Activated T-helper 1 cell treated with anti-CD3 and anti-CD28 coated beads, Interleukin-12 subunit alpha, Interleukin-12 subunit beta, Interleukin-2, Interleukin-4 antibody, amounts not matched to agents 30 ng/mL and 10 ng/mL and 1 ng/mL, durations not matched to agents 14 hours and 24 hours and 36 hours (primary cell): ENCODE measurements around the gene RIPOR2. TPM values are rescaled to one million over a fixed set of nuclear protein-coding genes. Genes with fewer than 3 reads are reported as not detected.
"Not testable (repeated sequence)": the region's sequence is repeated elsewhere in the genome, so short reads cannot be mapped to it uniquely, and the experiment has no call there.

Experiments used
- DNase-seq: peaks from one replicate; pipeline ENCODE4 v3.0.0; 2021; ENCODE audit warnings: low spot score
- H3K27ac Mint-ChIP-seq: one replicate; pipeline ENCODE4 v1.8.0; 2021; ENCODE audit warnings: mild to moderate bottlenecking, mixed read lengths
- H3K27me3 Mint-ChIP-seq: one replicate; pipeline ENCODE4 v1.8.0; 2022; ENCODE audit warnings: mild to moderate bottlenecking, moderate library complexity, mixed read lengths; ENCODE audit not compliant: insufficient read depth
- H3K36me3 Mint-ChIP-seq: one replicate; pipeline ENCODE4 v1.8.0; 2021; ENCODE audit warnings: low read depth, mixed read lengths
- H3K4me1 Mint-ChIP-seq: one replicate; pipeline ENCODE4 v1.8.0; 2021; ENCODE audit warnings: low read depth, mixed read lengths
- H3K4me3 Mint-ChIP-seq: one replicate; pipeline ENCODE4 v1.8.0; 2021; ENCODE audit warnings: mild to moderate bottlenecking, moderate library complexity, mixed read lengths
- H3K9me3 Mint-ChIP-seq: one replicate; pipeline ENCODE4 v1.8.0; 2021; ENCODE audit warnings: mixed read lengths
- intact Hi-C: fragments of 100-400 bp; cut with micrococcal nuclease; formaldehyde crosslinking; loops from one replicate; pipeline ENCODE4 v1.15.1; 2024
- total RNA-seq: library from RNA; stranded (reverse); gene quantifications from 2 replicates; pipeline ENCODE4 v1.2.3, GENCODE V29; 2022

Gene RIPOR2
- total RNA-seq, 1 donor from 2014 or later = 30.8 TPM

DNA sequence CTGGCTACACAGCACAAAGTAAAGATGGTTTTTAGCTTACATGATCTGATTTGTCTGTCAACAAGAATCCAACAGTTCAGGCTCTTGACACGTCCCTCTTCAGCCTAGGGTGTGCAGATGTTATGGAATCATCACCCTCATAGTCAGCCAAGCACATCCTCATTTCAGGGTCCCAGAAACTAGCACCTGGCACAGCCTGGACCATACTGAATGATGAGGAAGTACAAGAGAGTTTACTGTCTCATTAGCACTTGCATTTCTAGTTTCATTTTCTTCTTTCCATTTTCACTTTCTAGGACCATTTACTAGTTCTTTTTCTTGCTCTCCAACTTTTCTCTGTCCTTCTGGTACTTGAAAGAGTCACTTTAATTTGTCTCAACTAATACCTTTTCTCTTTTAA, 6.5 kb downstream of the RIPOR2 start:
- intact Hi-C loops = loop anchor here (1.0 to 10.0 kb wide), 3 partner anchors 46 to 1096 kb away; a partner anchor contains a TSS
- H3K4me1 Mint-ChIP-seq = peaks cover 94% of the 10 kb centered on the region
- peaks cover 11% of the 10 kb centered on the region for H3K9me3 Mint-ChIP-seq
- peak overlapping the region; percentile 92 for H3K4me3 Mint-ChIP-seq
- no peak for DNase-seq
- peaks cover 19% of the 10 kb centered on the region for H3K36me3 Mint-ChIP-seq
- no peaks in the 10 kb centered on the region for H3K27me3 Mint-ChIP-seq
- peak overlapping the region; percentile 97 for H3K27ac Mint-ChIP-seq

DNA sequence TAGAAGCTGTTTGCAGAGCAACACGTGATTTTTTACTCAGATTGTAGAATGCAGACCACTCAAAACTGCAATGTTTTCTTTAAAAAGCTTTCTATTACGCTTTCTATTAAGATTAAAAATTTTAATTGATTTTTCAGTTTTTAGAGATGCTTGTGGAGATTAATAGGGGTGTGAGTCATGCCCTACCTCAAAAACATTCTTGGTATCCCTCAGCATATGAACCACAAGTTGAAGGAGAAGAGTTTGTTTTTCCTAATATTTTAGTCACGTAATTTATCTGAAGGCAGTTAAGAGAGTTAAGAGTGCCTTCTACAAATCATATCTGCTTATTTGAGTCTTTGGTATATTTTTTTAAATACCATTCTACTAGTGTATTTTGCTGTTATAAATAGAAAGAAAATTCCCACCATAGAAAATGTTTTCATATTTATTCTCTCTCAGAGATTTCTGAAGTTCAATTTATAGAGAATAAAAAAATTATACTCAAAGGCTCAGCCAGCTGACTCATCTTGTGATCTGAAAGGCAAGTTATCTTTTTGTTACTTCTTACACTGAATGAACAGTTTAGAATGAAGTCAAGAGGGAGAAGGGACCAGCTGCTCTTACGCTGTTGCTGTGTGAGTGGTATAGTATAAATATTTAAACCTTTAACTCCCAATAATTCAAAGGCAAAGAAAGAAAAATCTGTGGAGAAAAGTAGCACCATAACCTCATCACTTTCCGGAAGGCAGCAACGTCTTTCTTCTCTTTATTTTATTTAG, 7.6 kb downstream of the RIPOR2 start:
- intact Hi-C loops = loop anchor here (1.0 to 10.0 kb wide), 3 partner anchors 8 to 1097 kb away; a partner anchor contains a TSS
- peak overlapping the region; percentile 92 for H3K4me3 Mint-ChIP-seq
- H3K9me3 Mint-ChIP-seq = peaks cover 11% of the 10 kb centered on the region
- peak overlapping the region; percentile 97 for H3K27ac Mint-ChIP-seq
- peaks cover 90% of the 10 kb centered on the region for H3K4me1 Mint-ChIP-seq
- peaks cover 21% of the 10 kb centered on the region for H3K36me3 Mint-ChIP-seq
- no peak for DNase-seq
- no peaks in the 10 kb centered on the region for H3K27me3 Mint-ChIP-seq

DNA sequence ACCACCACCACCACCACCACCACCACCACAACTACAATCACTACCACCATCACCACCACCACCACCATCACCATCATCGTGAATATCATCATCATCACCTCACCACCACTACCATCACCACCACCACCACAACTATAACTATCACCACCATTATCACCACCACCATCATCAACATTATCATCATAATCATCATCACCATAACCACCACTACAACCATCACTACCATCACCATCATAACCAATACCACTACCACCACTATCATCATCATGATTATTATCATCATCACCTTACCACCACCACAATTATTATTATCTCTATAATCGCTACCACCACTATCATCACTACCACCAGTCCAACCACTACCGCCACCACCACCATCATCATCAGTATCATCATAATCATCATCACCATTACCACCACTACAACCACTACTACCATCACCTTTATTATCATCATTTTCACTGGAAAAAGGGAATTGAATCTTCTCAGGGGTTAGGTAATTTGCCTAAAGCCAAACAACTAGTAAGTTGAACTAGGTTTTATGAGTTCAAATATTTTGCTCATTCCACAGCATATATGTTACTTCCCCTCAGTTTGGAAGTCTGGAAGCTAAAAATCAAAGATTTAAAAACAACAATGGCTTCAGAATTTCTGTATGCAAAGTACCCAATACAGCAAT, 8.3 kb downstream of the RIPOR2 start:
- intact Hi-C loops = loop anchor here (10.0 kb wide), 1 partner anchor 1097 kb away; a partner anchor contains a TSS
- peak overlapping the region; percentile 34 for H3K4me3 Mint-ChIP-seq
- H3K9me3 Mint-ChIP-seq = peaks cover 11% of the 10 kb centered on the region
- peak overlapping the region; percentile 86 for H3K27ac Mint-ChIP-seq
- H3K27me3 Mint-ChIP-seq = no peaks in the 10 kb centered on the region
- DNase-seq = no peak
- H3K4me1 Mint-ChIP-seq = peaks cover 90% of the 10 kb centered on the region
- H3K36me3 Mint-ChIP-seq = peaks cover 23% of the 10 kb centered on the region

DNA sequence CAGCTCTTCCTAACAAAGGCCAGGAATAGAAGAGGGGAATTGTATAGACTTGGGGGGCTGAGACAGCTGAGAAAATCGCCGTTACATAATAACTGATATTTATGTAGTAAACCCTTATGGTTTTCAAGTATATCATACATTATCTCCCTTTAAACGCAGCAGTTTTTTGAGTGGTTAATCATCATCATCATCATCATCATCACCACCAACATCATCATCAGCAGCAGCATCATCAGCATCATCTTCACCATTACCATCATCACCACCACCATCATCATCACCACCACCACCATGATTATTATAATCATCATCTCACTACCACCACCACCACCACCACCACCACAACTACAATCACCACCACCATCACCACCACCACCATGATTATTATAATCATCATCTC, 9.1 kb downstream of the RIPOR2 start:
- not testable (repeated sequence) for DNase-seq, H3K27me3 Mint-ChIP-seq
- H3K36me3 Mint-ChIP-seq = peaks cover 23% of the 10 kb centered on the region
- peaks cover 85% of the 10 kb centered on the region for H3K4me1 Mint-ChIP-seq
- peaks cover 11% of the 10 kb centered on the region for H3K9me3 Mint-ChIP-seq
- intact Hi-C loops = loop anchor here (10.0 kb wide), 1 partner anchor 1098 kb away; a partner anchor contains a TSS
- peak overlapping the region; percentile 71 for H3K4me3 Mint-ChIP-seq
- H3K27ac Mint-ChIP-seq = peak overlapping the region; percentile 88

DNA sequence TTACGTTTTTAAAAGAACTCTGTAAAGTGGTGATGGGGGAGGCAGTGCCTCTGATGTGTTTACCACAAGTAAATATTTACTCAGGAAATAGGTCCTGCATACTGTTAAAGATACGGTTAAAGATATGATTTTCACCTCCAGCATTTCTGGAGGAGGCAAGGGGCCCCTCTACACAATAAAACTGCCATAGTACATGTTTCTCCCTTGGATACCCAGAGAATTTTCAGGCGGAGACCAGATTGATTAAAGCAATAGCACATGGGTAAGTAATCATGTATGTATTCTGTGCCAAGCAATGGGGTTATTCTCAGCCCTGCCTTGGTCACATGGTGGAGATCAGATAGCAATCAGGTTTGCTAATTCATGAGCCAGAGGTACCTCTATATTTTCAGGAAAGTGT, 9.6 kb downstream of the RIPOR2 start:
- H3K4me3 Mint-ChIP-seq = peak overlapping the region; percentile 71
- DNase-seq = no peak
- no peaks in the 10 kb centered on the region for H3K27me3 Mint-ChIP-seq
- peaks cover 11% of the 10 kb centered on the region for H3K9me3 Mint-ChIP-seq
- H3K4me1 Mint-ChIP-seq = peaks cover 85% of the 10 kb centered on the region
- H3K36me3 Mint-ChIP-seq = peaks cover 21% of the 10 kb centered on the region
- H3K27ac Mint-ChIP-seq = peak overlapping the region; percentile 88
- intact Hi-C loops = loop anchor here (10.0 kb wide), 1 partner anchor 1099 kb away; a partner anchor contains a TSS

DNA sequence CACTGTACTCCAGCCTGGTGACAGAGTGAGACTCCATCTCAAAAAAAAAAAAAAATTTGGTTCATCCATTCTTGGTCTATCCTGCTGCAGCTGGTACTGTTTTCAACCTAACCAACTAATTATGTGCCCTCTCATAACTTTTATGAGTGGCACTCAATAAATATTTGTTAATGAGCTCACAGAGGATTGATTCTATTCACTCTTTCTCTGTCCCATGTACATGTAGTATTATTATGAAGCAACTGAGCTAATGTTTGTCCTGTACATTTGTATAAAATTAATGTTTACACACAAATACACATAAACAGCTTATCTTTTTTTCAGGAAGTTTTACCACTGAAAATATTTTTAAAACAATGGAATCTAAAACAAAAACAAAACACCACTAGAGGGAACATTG, 10.1 kb downstream of the RIPOR2 start:
- no peak for DNase-seq
- peaks cover 11% of the 10 kb centered on the region for H3K9me3 Mint-ChIP-seq
- peak overlapping the region; percentile 25 for H3K4me3 Mint-ChIP-seq
- H3K27me3 Mint-ChIP-seq = no peaks in the 10 kb centered on the region
- peaks cover 21% of the 10 kb centered on the region for H3K36me3 Mint-ChIP-seq
- H3K27ac Mint-ChIP-seq = peak overlapping the region; percentile 72
- peaks cover 85% of the 10 kb centered on the region for H3K4me1 Mint-ChIP-seq
- intact Hi-C loops = loop anchor here (2.0 to 10.0 kb wide), 2 partner anchors 81 to 1099 kb away; a partner anchor contains a TSS

DNA sequence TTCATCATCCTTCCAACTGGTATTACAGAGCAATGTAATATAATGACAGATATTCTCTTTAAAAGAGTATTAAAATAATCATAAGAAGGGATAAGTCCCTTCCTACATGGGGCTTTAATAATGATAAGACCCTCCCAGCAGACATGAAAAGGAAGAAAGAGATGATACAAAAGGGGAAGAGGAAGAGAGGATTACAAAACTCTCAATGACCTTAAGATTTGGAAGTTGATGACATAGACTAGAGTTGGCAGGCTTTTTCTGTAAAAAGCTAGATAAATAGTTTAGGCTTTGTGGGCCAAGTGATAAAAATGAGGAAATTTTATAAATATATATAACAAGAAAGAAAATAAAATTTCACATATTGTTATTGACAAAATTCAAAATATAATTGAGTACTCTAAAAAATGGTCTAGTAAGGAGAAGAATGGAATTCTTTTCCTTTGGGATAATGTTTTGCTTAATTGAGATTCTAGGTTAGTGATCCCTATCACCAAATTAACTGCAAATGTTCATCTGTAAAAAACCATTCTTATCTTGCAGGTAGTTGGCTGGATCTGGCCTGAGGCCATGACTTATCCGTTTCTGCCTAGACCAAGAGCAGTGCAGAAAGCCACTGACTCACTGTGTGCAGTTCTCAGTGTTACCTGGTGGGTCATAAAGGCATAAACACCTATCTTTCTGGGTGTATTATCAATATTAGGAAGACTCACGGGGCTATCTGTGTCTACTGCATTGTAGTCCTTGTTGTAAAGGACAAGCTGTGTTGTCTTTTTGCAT, 11.0 kb downstream of the RIPOR2 start:
- H3K27me3 Mint-ChIP-seq = no peaks in the 10 kb centered on the region
- intact Hi-C loops = loop anchor here (1.0 to 10.0 kb wide), 7 partner anchors 12 to 1100 kb away; a partner anchor contains a TSS
- peaks cover 21% of the 10 kb centered on the region for H3K36me3 Mint-ChIP-seq
- peaks cover 87% of the 10 kb centered on the region for H3K4me1 Mint-ChIP-seq
- peak overlapping the region; percentile 93 for H3K27ac Mint-ChIP-seq
- peak overlapping the region; percentile 66 for H3K4me3 Mint-ChIP-seq
- no peak for DNase-seq
- H3K9me3 Mint-ChIP-seq = peaks cover 11% of the 10 kb centered on the region

DNA sequence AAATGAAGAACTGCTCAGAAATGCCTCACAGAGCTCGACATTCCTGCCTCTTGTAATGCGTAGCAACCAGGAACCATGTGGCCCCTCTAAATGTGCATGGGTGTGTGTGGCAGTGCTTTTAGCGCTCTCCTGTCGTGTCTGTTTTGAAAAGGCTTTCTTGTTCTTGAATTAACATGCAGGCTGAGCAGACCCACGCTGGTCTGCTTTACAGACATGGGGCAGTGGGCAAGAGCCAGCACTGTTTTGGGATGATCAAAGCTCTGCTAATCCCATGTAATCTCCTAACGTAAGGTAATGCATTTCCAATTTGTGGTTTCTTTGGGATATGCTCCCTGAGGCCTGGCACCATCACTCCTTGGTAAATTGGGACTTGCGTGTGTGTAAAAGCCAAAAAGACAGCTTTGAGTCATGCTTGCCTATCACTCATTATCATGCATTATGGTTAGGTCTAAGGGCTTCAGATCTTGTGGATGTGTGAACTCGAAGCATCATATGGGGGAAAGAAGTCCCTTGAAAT, 11.8 kb downstream of the RIPOR2 start:
- H3K36me3 Mint-ChIP-seq = peaks cover 19% of the 10 kb centered on the region
- intact Hi-C loops = loop anchor here (1.0 to 10.0 kb wide), 7 partner anchors 12 to 1101 kb away; a partner anchor contains a TSS
- H3K9me3 Mint-ChIP-seq = peaks cover 11% of the 10 kb centered on the region
- peak overlapping the region; percentile 66 for H3K4me3 Mint-ChIP-seq
- peaks cover 88% of the 10 kb centered on the region for H3K4me1 Mint-ChIP-seq
- H3K27ac Mint-ChIP-seq = peak overlapping the region; percentile 93
- no peak for DNase-seq
- no peaks in the 10 kb centered on the region for H3K27me3 Mint-ChIP-seq

DNA sequence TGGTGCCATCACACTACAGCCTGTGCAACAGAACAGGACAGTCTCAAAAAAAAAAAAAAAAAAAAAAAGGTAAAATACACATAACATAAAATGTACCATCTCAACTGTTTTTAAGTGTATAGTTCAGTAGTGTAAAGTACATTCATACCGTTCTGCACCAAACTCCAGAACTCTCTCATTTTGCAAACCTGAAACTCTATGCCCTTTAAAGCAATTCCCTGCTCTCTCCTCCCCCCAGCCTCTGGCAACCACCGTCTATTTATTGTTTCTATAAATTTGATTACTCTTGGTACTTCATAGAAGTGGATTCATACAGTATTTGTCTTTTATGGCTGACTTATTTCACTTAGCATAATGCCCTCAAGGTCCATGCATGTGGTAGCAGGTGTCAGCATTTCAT, 12.9 kb downstream of the RIPOR2 start:
- H3K36me3 Mint-ChIP-seq = peaks cover 27% of the 10 kb centered on the region
- no peak for DNase-seq
- H3K27ac Mint-ChIP-seq = peak overlapping the region; percentile 84
- peaks cover 11% of the 10 kb centered on the region for H3K9me3 Mint-ChIP-seq
- intact Hi-C loops = loop anchor here (10.0 kb wide), 1 partner anchor 1102 kb away; a partner anchor contains a TSS
- peaks cover 90% of the 10 kb centered on the region for H3K4me1 Mint-ChIP-seq
- H3K4me3 Mint-ChIP-seq = peak overlapping the region; percentile 43
- no peaks in the 10 kb centered on the region for H3K27me3 Mint-ChIP-seq

DNA sequence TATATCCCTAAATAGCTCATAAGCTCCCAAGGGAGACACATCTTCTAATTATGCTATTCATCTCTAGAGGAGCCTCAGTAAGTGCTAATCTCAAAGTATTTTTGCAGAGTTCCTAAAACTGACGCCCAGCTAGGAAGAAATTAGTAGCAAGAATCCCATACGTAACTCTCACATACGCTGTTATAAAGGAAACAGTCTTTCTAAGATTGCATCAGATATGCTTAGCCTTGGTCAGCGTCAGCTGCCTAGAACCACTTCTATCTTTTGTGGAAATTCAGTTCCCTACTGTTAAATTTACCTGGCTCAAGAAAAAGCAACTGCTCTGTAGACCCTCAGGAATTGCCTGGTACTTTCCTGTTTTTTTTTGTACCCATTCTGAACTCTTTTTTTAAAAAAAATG, 13.6 kb downstream of the RIPOR2 start:
- Mint-ChIP-seq H3K4me1 (peaks cover 85% of the 10 kb centered on the region), H3K9me3 (peaks cover 6% of the 10 kb centered on the region), H3K4me3 (peak overlapping the region; percentile 43), H3K27me3 (no peaks in the 10 kb centered on the region), H3K36me3 (peaks cover 22% of the 10 kb centered on the region), H3K27ac (peak overlapping the region; percentile 84)
- intact Hi-C loops = loop anchor here (10.0 kb wide), 1 partner anchor 1103 kb away; a partner anchor contains a TSS
- no peak for DNase-seq

DNA sequence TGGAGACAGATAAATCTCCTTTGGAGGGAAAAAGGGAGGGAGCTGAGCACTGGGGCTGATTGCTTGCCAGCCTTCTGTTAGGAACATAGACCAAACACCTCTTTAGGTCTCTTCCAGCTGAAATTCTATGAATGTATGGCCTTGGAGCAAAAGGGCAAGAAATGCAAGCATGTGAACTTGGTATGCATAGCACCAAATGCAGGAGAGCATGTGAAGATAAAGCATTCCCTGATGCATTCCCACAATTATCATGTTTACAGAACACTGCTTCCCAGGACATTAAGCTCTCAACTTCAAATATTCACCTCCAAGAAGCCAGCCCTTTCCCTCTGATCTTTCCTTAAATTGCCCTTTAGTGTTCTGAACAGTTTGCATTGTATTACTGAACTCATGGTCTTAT, 15.6 kb downstream of the RIPOR2 start:
- H3K36me3 Mint-ChIP-seq = peaks cover 21% of the 10 kb centered on the region
- no peak for DNase-seq
- no peaks in the 10 kb centered on the region for H3K27me3 Mint-ChIP-seq
- intact Hi-C loops = loop anchor here (10.0 kb wide), 1 partner anchor 1105 kb away; a partner anchor contains a TSS
- H3K4me1 Mint-ChIP-seq = peaks cover 82% of the 10 kb centered on the region
- H3K4me3 Mint-ChIP-seq = peak overlapping the region; percentile 67
- no peaks in the 10 kb centered on the region for H3K9me3 Mint-ChIP-seq
- peak overlapping the region; percentile 86 for H3K27ac Mint-ChIP-seq
